NOMO-1 treated with dmso at 0.1 percent for 144 hours (cell line): ENCODE measurements around the gene TSPAN4.

Source experiments
- DNase-seq: peaks from one replicate; lab custom pipeline; 2025; ENCODE audit not compliant: unreplicated experiment; lab: John Stamatoyannopoulos, UW

The TSPAN4 gene

GRCh38 chr11:863023-863909, 20.6 kb downstream of the TSPAN4 start:
- DNase-seq = no peak

- DNase-seq = no peak
Observed at GRCh38 chr11:863910-864827, 21.5 kb downstream of the TSPAN4 start.

GRCh38 chr11:864898-865297, 22.2 kb downstream of the TSPAN4 start:
- DNase-seq = no peak

- no peak for DNase-seq
Observed at GRCh38 chr11:865462-866430, 23.1 kb downstream of the TSPAN4 start.

DNA sequence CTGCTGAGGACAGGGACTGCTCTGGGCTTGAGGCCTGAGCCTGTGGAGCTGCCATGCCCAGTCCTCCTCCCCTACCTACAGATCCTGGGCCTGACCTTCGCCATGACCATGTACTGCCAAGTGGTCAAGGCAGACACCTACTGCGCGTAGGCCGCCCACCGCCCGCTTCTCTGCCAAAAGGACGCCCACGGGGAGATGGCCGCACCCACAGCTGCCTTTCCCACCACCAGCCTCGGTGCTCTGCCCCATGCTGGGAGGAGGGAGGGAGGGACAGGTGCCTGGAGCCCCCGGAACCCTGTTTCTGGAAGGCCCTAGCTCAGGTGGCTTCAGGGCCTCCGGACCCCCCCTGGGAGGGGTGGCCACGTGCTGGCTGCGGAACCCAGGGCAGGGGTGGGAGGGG, 23.8 kb downstream of the TSPAN4 start:
- no peak for DNase-seq

DNA sequence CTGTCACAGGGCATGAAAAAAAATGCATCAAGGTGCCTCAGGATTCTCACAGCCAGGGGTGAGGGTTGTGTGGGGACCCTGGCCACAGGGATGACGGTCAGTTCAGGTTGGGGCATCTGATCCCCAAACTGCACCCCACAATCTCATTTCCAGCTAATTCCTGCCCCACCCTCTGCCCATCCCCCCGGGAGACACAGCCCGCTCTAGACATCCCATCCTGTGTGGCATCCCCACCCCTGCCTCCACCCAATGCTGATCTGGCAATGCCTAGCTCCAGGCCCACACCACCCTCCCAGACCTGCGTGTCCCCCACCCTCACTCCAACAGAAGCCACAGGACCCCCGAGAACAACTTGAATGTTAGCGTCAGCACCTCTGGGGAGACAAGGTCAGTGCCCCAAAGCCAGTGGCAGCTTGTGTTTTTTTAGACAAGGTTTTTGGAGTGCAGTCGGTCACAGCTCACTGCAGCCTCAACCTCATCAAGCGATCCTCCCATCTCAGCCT, 25.3 kb downstream of the TSPAN4 start:
- no peak for DNase-seq

GRCh38 chr11:868394-868793, 25.7 kb downstream of the TSPAN4 start:
- DNase-seq = no peak

GRCh38 chr11:868802-869201, 26.1 kb downstream of the TSPAN4 start:
- no peak for DNase-seq

GRCh38 chr11:869399-870126, 26.9 kb downstream of the TSPAN4 start:
- no peak for DNase-seq

DNA sequence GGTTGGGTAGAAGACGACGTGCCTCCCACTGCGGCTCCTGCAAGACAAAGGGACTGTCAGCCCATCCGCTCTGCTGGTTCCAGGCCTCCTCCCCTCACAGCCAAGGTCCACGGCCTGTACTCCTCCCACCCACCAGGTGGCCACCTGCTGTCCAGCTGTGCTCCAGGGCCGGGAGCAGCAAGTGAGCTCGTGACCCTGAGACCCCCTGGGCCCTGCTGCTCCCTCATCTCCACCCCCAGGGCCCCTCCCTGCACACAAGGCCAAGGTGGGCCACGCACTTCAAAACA, 27.4 kb downstream of the TSPAN4 start:
- DNase-seq = no peak

- DNase-seq = no peak
Observed at GRCh38 chr11:870418-870817, 27.8 kb downstream of the TSPAN4 start.

- no peak for DNase-seq
Observed at GRCh38 chr11:871472-871871, 28.8 kb downstream of the TSPAN4 start.

- no peak for DNase-seq
Observed at GRCh38 chr11:872799-873198, 30.1 kb downstream of the TSPAN4 start.

GRCh38 chr11:873706-874105, 31.1 kb downstream of the TSPAN4 start:
- DNase-seq = no peak

GRCh38 chr11:875203-875602, 32.6 kb downstream of the TSPAN4 start:
- DNase-seq = no peak

DNA sequence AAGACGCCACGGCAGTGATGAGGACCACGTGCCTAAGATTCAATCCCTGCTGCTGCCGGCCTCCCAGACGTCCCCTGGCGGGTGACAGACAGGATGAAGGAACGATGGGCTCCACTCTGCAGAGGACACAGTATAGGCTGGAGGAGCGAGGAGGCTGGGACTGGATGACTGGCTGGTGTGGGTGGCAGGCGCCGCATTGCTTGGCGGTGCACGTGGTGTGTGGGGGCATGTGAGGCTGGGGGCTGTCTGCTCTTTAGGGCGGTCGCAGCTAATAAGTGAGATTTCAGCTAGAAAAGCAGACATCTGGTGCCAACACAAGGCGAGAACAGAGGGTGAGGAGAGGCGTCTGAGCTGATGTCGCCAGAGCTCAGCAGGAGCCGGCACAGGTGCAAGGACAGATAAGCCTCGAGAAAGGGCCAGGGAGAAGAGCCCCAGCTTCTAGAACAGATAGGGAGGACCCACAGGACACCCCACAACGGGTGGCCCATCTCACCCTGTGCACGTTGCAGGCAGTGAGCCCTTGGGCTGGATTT, 33.2 kb downstream of the TSPAN4 start:
- no peak for DNase-seq

GRCh38 chr11:876545-876944, 33.9 kb downstream of the TSPAN4 start:
- no peak for DNase-seq

GRCh38 chr11:877565-877964, 34.9 kb downstream of the TSPAN4 start:
- no peak for DNase-seq

DNA sequence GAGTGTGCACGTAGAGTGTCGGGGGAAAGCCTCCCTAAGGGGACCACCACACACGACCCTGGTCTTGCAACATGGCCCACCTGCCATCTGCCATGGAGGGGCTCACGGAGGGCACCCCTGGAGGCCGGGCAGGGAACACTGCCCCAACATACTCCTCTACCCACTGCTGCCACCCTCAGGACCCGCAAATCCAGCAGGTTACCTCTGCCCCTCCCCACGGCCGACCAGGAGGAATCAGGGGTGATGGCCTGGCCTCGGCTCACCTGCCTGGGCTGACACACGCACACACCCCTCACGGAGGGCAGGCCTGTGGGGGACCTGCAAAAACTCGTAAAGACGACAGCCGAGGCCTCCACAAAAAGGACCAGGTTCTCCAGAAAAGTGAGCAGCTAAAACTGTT, 37.8 kb downstream of the TSPAN4 start:
- DNase-seq = no peak

DNA sequence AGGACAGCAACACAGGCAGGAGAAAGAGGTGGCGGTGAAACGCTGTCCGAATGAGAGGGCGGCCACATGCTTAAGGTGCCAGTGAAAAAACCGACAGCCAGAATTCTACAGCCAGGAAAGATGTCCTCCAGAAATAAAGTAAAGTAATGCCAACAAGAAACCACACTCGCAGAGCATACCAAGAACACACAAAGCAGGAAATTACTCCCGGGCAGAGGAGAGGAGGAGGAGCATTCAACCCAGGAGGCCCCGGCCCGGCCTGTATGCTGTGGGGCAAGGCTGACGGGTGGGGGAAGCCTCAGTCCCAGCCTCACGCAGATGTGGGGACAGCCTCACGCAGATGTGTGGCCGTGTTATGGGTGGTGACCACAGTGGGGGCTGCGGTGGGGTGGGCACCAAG, 39.9 kb downstream of the TSPAN4 start:
- no peak for DNase-seq
